Activated T-cell treated with anti-CD3 and anti-CD28 coated beads, Interleukin-2, amount 50 U/mL, for 72 hours (primary cell): Measurements from ENCODE around the gene PPP1R13B. TPM values are rescaled to one million over a fixed set of nuclear protein-coding genes. Genes with fewer than 3 reads are reported as not detected.

ENCODE experiments used
- ATAC-seq, 2 donors: fragments of 150-1000 bp; cut with Tn5 transposase; replicated peaks in 1 of 2; 2 replicates each; pipeline ENCODE4 v1.10.0; 2021; ENCODE audit warnings: moderate library complexity in 2 of 2, mild to moderate bottlenecking in 1 of 2
- DNase-seq, 2 donors: peaks; one replicate each; pipeline ENCODE4 v3.0.0; 2021 to 2022; ENCODE audit warnings: mixed read lengths in 1 of 2
- H3K27ac Mint-ChIP-seq: one replicate; pipeline ENCODE4 v1.8.0; 2022; ENCODE audit warnings: mild to moderate bottlenecking, moderate library complexity, mixed read lengths
- H3K27me3 Mint-ChIP-seq: one replicate; pipeline ENCODE4 v1.8.0; 2022; ENCODE audit warnings: low read depth, mixed read lengths
- H3K36me3 Mint-ChIP-seq, 2 donors: one replicate each; pipeline ENCODE4 v1.8.0; 2022; ENCODE audit warnings: mixed read lengths in 2 of 2, mild to moderate bottlenecking in 1 of 2; ENCODE audit not compliant: insufficient read depth in 2 of 2
- H3K4me1 Mint-ChIP-seq: one replicate; pipeline ENCODE4 v1.8.0; 2022; ENCODE audit warnings: low read depth, mixed read lengths
- H3K4me3 Mint-ChIP-seq, 2 donors: one replicate each; pipeline ENCODE4 v1.8.0; 2022; ENCODE audit warnings: mild to moderate bottlenecking in 2 of 2, mixed read lengths in 2 of 2, moderate library complexity in 2 of 2
- H3K9me3 Mint-ChIP-seq, 2 donors: one replicate each; pipeline ENCODE4 v1.8.0; 2022; ENCODE audit warnings: mixed read lengths in 2 of 2
- total RNA-seq, 2 donors: library from RNA; stranded (reverse); gene quantifications; one replicate each; pipeline ENCODE4 v1.2.3, GENCODE V29; 2022

The PPP1R13B gene
- total RNA-seq, 2 donors from 2014 or later = 13.8 to 15.4 TPM

- Mint-ChIP-seq H3K36me3 (no peaks in the 10 kb centered on the region), H3K9me3 (no peaks in the 10 kb centered on the region), H3K4me3 (no peak overlapping the region), H3K27ac (no peak overlapping the region), H3K4me1 (peaks cover 2% of the 10 kb centered on the region), H3K27me3 (peaks cover 15% of the 10 kb centered on the region)
- ATAC-seq (no peak), DNase-seq (no peak)
Observed at GRCh38 chr14:103859416-103860202, 12.2 kb upstream of the PPP1R13B start.

GRCh38 chr14:103858063-103858781, 10.8 kb upstream of the PPP1R13B start:
- Mint-ChIP-seq H3K4me1 (peaks cover 6% of the 10 kb centered on the region), H3K4me3 (no peak overlapping the region), H3K27ac (no peak overlapping the region), H3K9me3 (no peaks in the 10 kb centered on the region), H3K27me3 (peaks cover 15% of the 10 kb centered on the region), H3K36me3 (no peaks in the 10 kb centered on the region)
- ATAC-seq (peak in 1 of 2 donors; percentile 18), DNase-seq (no peak)

- ATAC-seq (no peak), DNase-seq (no peak)
- Mint-ChIP-seq H3K36me3 (no peaks in the 10 kb centered on the region), H3K4me3 (no peak overlapping the region), H3K9me3 (no peaks in the 10 kb centered on the region), H3K4me1 (peaks cover 6% of the 10 kb centered on the region), H3K27ac (no peak overlapping the region), H3K27me3 (peaks cover 10% of the 10 kb centered on the region)
Observed at GRCh38 chr14:103857256-103857655, 9.9 kb upstream of the PPP1R13B start.

GRCh38 chr14:103856607-103857006, 9.2 kb upstream of the PPP1R13B start:
- H3K4me1 Mint-ChIP-seq = peaks cover 6% of the 10 kb centered on the region
- ATAC-seq = no peak

GRCh38 chr14:103856105-103856504, 8.7 kb upstream of the PPP1R13B start:
- Mint-ChIP-seq H3K4me3 (no peak overlapping the region), H3K4me1 (peaks cover 6% of the 10 kb centered on the region), H3K27ac (no peak overlapping the region), H3K36me3 (no peaks in the 10 kb centered on the region), H3K9me3 (no peaks in the 10 kb centered on the region), H3K27me3 (no peaks in the 10 kb centered on the region)
- ATAC-seq (no peak), DNase-seq (no peak)

More at GRCh38 chr14:103856607-103857006, 9.2 kb upstream of the PPP1R13B start:
- Mint-ChIP-seq H3K27me3 (peaks cover 3% of the 10 kb centered on the region), H3K9me3 (no peaks in the 10 kb centered on the region), H3K27ac (no peak overlapping the region), H3K36me3 (no peaks in the 10 kb centered on the region), H3K4me3 (no peak overlapping the region)
- no peak for DNase-seq

- ATAC-seq (no peak), DNase-seq (no peak)
- H3K9me3 Mint-ChIP-seq = no peaks in the 10 kb centered on the region
- H3K27me3 Mint-ChIP-seq = no peaks in the 10 kb centered on the region
- no peaks in the 10 kb centered on the region for H3K36me3 Mint-ChIP-seq
- peaks cover 6% of the 10 kb centered on the region for H3K4me1 Mint-ChIP-seq
- H3K4me3 Mint-ChIP-seq = no peak overlapping the region
- no peak overlapping the region for H3K27ac Mint-ChIP-seq
Observed at GRCh38 chr14:103855734-103856095, 8.3 kb upstream of the PPP1R13B start.

GRCh38 chr14:103854822-103855733, 7.7 kb upstream of the PPP1R13B start:
- H3K4me1 Mint-ChIP-seq = peaks cover 6% of the 10 kb centered on the region
- DNase-seq = no peak
- no peaks in the 10 kb centered on the region for H3K9me3 Mint-ChIP-seq
- H3K27me3 Mint-ChIP-seq = no peaks in the 10 kb centered on the region
- no peak for ATAC-seq
- no peak overlapping the region for H3K4me3 Mint-ChIP-seq
- H3K27ac Mint-ChIP-seq = no peak overlapping the region
- H3K36me3 Mint-ChIP-seq = no peaks in the 10 kb centered on the region

- Mint-ChIP-seq H3K27me3 (no peaks in the 10 kb centered on the region), H3K9me3 (no peaks in the 10 kb centered on the region), H3K36me3 (no peaks in the 10 kb centered on the region), H3K27ac (no peak overlapping the region), H3K4me1 (peaks cover 6% of the 10 kb centered on the region), H3K4me3 (no peak overlapping the region)
- DNase-seq (no peak), ATAC-seq (no peak)
Observed at GRCh38 chr14:103854017-103854808, 6.8 kb upstream of the PPP1R13B start.

- H3K4me3 Mint-ChIP-seq = peak overlapping the region; percentile 63 to 76
- peak overlapping the region; percentile 71 for H3K27ac Mint-ChIP-seq
- DNase-seq (no peak), ATAC-seq (no peak)
- H3K27me3 Mint-ChIP-seq = peaks cover 7% of the 10 kb centered on the region
- H3K9me3 Mint-ChIP-seq = no peaks in the 10 kb centered on the region
- peaks cover 0 to 2% of the 10 kb centered on the region in 2 donors for H3K36me3 Mint-ChIP-seq
- peaks cover 15% of the 10 kb centered on the region for H3K4me1 Mint-ChIP-seq
Observed at GRCh38 chr14:103849151-103849886, 1.9 kb upstream of the PPP1R13B start.

GRCh38 chr14:103848175-103849077, 1.1 kb upstream of the PPP1R13B start:
- peak overlapping the region; percentile 71 for H3K27ac Mint-ChIP-seq
- DNase-seq (no peak), ATAC-seq (no peak)
- H3K27me3 Mint-ChIP-seq = peaks cover 7% of the 10 kb centered on the region
- peak overlapping the region; percentile 63 to 76 for H3K4me3 Mint-ChIP-seq
- H3K9me3 Mint-ChIP-seq = no peaks in the 10 kb centered on the region
- H3K36me3 Mint-ChIP-seq = peaks cover 0 to 2% of the 10 kb centered on the region in 2 donors
- peaks cover 14% of the 10 kb centered on the region for H3K4me1 Mint-ChIP-seq
